Measurements from ENCODE around the gene GTF2H3.
A peak's percentile ranks its signal among the peaks of the same experiment; 100 is the strongest.

GTF2H3 gene

DNA sequence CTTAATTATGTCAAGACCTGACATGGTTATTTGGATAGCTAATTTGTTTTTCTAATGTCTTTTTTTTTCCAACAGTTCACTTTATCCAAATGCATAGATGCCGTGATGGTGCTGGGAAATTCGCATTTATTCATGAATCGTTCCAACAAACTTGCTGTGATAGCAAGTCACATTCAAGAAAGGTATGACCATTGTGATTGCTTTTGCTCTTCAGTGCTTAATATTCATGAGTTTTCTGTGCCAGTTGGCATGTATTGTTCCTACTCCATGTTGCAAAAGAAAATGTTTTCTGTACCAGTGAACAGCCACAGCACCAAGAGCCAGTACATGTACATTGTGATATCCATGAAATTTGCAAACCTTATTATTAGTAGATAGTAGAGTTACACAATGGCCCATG is 11.8 kb downstream of the GTF2H3 start:
- DNase-seq (ENCODE audit: low read depth in 2 of 2), result no peak

- DNase-seq (ENCODE audit: low read depth in 2 of 2), result no peak
Measured at GRCh38 chr12:123645878-123646277, 12.2 kb downstream of the GTF2H3 start.

DNA sequence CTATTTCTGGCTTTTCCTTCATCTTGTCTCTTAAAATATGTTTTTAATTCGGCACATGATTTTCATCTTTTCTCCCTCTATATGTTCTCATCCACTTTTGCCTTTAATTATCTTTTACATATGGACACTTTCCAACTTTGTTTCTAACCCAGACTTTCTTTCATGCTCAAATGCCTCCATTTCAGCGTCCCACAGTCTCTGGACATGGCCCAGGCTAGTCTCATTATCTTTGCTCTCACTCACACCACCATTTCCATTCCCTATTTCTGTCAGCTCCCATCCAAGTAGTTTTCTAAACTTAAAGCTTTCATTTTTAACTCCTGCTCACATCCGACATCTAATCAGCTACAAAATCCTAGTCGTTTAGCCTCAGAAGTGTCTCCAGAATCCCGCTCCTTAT is 14.8 kb downstream of the GTF2H3 start:
- no peak for DNase-seq (ENCODE audit: low read depth in 2 of 2)

DNA sequence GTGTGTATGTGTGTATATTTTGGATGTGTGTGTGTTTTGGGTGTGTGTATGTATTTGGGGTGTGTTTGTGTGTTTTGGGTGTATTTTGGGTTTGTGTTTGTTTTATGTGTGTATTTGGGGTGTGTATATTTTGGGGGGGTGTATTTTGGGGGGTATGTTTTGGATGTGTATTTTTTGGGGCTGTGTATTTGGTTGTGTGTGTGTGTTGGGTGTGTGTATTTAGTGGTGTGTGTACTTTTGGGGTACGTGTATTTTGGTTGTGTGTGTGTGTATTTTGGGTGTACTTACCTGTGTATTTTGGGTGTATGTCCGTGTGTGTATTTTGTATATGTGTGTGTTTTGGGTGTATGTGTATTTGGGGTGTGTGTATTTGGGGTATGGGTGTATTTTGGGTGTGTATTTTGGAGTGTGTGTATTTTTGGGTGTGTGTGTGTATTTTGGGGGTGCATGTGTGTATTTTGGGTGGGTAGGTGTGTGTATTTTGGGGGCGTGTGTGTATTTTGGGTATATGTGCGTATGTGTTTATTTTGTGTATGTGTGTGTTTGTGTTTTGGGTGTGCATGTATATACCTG is 20.6 kb downstream of the GTF2H3 start:
- DNase-seq (ENCODE audit: low read depth in 2 of 2), result no peak

DNA sequence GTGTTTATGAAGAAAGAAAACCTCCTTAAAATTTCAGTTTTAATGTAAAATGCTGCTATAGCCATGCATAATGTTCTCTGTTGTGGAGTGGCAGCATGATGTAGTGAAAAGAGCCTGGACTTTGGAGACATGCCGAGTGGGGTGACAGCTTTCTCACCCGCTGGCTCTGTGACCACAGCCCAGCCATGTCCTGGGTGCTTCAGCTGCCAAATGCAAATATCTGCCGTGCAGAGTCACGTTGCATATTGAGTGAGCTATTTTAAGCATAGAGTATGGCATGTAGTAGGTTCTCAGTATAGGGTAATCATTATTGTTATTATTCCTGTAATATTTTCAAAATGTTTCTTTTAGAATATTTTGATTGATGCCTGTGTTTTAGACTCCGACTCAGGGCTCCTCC is 21.8 kb downstream of the GTF2H3 start:
- DNase-seq (ENCODE audit: low read depth in 2 of 2), result no peak

DNA sequence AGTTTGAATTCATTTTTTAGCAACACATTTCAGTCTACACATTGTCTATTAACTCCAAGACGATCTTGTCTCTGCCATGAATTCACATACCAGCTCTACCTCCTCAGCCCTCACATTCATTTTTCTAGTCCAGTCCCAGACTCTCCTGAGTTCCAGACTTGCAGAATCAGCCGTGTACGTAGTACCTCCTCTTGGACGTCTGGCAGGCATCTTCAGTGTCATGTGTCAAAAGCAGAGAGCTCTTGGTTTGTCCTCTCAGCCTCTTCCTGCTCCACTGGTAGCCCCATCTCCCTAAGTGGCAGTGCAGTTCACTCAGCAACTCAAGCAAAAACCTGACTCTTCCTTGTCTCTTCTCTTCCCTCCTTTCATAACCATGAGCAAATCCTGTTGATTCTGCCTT is 22.8 kb downstream of the GTF2H3 start:
- DNase-seq (ENCODE audit: low read depth in 2 of 2), result no peak

DNA sequence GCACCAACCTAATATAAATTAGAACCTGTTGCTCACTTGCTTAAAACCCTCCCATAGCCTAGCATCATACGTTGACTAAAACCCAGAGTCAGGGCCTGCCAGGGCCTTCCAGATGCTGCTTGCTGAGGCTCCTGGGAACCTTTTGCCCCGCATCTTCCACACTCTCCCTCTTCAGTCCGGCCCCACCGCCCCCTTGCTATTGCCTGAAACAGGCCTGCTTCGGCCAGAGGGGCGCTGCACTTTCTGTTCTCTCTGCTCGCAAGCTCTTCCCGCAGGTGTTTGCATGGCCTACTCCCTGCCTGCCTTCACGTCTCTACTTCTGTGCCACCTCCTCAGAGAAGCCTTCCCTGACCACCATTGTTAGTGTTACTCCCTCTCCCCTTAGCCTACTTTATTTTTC is 23.6 kb downstream of the GTF2H3 start:
- no peak for DNase-seq (ENCODE audit: low read depth in 2 of 2)

GRCh38 chr12:123659996-123660727 is 26.5 kb downstream of the GTF2H3 start:
- DNase-seq (ENCODE audit: low read depth in 2 of 2), result no peak

DNA sequence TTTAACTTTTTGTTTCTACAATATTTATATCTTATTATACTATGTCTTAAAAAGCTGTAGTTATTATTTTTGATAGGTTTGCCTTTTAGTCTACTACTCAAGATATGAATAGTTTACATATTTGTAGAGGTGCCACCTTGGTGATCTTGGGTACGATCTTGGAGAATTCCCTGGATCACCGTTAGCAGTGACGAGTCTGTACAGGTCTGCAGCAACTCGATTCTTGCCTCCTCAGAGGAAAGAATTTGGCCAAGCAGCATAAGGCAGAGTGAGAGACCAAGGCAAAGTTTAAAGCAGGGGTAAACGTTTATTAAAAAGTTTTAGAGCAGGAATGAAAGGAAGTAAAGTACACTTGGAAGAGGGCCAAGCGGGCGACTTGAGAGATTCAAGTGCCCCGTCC is 34.1 kb downstream of the GTF2H3 start:
- no peak for DNase-seq (ENCODE audit: low read depth in 2 of 2)

DNA sequence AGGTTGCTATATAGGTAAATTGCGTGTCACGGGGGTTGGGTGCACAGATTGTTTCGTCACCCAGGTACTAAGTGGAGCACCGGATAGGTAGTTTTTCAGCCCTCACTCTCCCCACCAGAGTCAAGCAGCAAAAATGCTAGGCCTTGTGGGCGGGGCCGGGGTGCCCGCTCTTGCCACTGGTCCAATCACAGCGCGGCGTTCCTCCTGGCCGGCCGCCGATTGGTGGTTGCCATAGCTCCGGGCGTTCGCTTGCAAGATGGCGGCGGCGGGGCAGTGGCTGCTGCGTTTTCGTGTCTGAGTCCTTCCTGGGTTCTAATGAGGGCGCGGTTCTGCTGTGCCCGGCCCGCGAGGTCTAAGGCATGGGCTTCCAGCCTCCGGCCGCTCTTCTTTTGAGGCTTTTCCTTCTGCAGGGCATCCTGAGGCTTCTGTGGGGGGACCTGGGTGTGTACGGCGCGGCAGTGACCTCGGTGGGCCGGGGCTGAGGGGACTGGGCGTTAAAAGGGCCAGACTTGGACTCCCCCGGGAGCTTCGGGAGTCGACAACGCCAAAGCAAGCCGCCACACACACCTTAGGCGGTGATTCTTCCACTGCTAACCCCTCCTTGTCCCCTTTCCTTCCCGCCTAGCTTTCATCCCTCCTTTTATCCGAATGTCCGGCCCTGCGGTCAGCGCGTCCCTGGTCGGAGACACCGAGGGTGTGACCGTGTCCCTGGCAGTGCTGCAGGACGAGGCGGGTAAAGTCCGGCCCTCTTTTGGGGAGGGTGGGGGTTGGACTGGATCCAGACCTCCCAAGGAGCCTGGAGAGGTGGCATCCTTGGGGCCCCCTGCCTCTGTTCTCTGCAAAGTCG is 37.5 kb downstream of the GTF2H3 start, which contains the start of gene TCTN2:
Gene TCTN2 (plus strand): TSS at position 232 of the 847 bp plus-strand sequence. CDS start 128 bp downstream, at position 360.
- DNase-seq (ENCODE audit: low read depth in 2 of 2), result peak; percentile 93 to 94

- DNase-seq (ENCODE audit: low read depth in 2 of 2), result no peak
Measured at GRCh38 chr12:123671876-123672275, 38.2 kb downstream of the GTF2H3 start.

- no peak for DNase-seq (ENCODE audit: low read depth in 2 of 2)
Measured at GRCh38 chr12:123675436-123675835, 41.8 kb downstream of the GTF2H3 start.

GRCh38 chr12:123676616-123677320 is 43.1 kb downstream of the GTF2H3 start:
- no peak for DNase-seq (ENCODE audit: low read depth in 2 of 2)

- DNase-seq (ENCODE audit: low read depth in 2 of 2), result no peak
Measured at GRCh38 chr12:123678981-123679380, 45.4 kb downstream of the GTF2H3 start.

GRCh38 chr12:123681605-123682004 is 48.0 kb downstream of the GTF2H3 start:
- DNase-seq (ENCODE audit: low read depth in 2 of 2), result no peak

DNA sequence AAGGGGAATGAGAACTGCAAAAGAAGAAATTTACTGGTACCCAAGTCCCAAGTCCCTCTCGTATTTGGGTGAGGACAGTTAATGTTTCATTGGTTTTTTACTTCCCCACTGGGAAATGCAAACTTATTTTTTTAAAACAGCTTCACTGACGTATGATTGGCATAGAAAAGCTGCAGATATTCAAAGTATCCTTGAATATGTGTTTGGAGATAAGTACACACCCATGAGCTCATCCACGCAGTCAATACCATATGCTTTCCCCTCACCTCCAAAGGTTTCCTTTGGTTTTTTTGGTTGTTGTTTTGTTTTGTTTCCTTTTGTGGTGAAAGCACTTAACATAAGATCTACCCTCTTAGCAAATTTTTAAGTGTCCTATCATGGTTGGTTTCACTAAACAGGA is 50.3 kb downstream of the GTF2H3 start:
- no peak for DNase-seq (ENCODE audit: low read depth in 2 of 2)

DNA sequence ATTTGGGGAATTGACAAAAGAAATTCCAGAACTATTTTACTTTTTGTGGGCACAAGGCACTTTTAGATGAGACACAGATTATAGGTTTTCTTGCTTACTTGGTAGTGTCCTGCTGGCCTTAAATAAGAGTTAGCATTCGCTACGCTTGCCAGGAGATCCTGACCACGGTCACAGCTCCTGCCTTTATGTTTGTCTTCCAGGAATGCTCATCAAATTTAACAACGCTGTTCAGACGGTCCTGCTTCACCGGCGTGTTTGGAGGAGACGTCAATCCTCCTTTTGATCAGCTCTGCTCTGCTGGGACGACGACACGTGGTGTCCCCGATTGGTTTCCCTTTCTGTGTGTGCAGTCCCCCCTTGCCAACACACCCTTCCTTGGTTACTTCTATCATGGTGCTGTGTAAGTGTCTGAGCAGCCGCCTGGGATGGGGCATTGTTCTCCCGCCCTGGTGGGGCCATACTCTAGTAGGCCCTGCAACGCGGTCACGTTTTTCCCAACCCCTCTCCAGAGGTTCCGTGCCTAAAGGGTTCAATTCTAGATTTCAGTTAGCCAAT is 53.1 kb downstream of the GTF2H3 start:
- no peak for DNase-seq (ENCODE audit: low read depth in 2 of 2)

- no peak for DNase-seq (ENCODE audit: low read depth in 2 of 2)
Measured at GRCh38 chr12:123690191-123690840, 56.7 kb downstream of the GTF2H3 start.

GRCh38 chr12:123696207-123696606 is 62.6 kb downstream of the GTF2H3 start:
- DNase-seq (ENCODE audit: low read depth in 2 of 2), result no peak

GRCh38 chr12:123696646-123697045 is 63.0 kb downstream of the GTF2H3 start:
- no peak for DNase-seq (ENCODE audit: low read depth in 2 of 2)

DNA sequence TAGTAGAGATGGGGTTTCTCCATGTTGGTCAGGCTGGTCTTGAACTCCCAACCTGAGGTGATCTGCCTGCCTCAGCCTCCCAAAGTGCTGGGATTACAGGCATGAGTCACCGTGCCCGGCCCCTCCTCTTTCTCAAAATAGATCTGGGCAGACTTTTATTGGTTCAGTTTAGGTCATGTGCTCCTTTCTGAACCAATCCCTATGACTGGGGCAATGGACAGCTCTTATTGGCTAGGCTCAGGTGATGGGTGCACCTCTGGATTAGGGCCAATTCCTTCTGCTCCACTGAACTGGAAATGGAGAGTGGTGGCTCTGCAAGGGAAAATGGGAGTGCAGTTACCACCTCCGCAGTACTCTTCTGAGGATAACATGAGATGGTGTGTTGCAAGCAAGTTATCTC is 72.3 kb downstream of the GTF2H3 start:
- DNase-seq (ENCODE audit: low read depth in 2 of 2), result no peak

Measured in stimulated activated CD8-positive, alpha-beta memory T cell treated with anti-CD3 and anti-CD28 coated beads, Interleukin-15, amount 100 ng/mL, for 48 hours (primary cell).